ENCODE results near the gene SCARF2.
"Not testable (repeated sequence)": the region's sequence is repeated elsewhere in the genome, so short reads cannot be mapped to it uniquely, and the experiment has no call there.

SCARF2 gene

DNA sequence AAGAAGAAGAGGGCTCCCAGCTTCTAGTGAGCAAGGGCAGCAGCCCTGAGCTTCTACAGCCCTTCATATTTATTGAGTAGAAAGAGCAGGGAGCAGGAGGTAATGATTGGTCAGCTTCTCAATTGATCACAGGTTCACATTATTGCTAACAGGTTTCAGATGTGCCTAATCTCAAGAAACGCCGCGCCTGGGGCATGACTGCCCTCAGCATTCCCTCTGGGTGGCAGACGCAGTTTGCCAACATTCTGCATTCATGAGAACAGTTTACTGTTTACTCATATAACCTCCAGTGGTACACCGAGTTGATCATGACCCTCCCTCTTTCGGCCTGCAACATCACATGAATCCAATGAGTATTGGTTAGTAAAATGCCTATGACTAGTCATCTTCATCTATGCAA lies 48.3 kb downstream of the SCARF2 start:
- H3K36me3 ChIP-seq (ENCODE audit: control insufficient read depth, insufficient read depth, low read length) = no peaks in the 10 kb centered on the region
- H3K4me3 ChIP-seq (ENCODE audit: low read depth, low read length) = no peak overlapping the region
- peaks cover 4% of the 10 kb centered on the region for H3K27me3 ChIP-seq (ENCODE audit: control insufficient read depth, insufficient read depth, low read length)
- H3K9me3 ChIP-seq (ENCODE audit: control insufficient read depth, insufficient read depth, low read length) = no peaks in the 10 kb centered on the region
- no peak overlapping the region for H3K9ac ChIP-seq (ENCODE audit: low read depth, low read length)
- H3K4me1 ChIP-seq (ENCODE audit: control insufficient read depth, insufficient read depth, low read length) = no peaks in the 10 kb centered on the region

DNA sequence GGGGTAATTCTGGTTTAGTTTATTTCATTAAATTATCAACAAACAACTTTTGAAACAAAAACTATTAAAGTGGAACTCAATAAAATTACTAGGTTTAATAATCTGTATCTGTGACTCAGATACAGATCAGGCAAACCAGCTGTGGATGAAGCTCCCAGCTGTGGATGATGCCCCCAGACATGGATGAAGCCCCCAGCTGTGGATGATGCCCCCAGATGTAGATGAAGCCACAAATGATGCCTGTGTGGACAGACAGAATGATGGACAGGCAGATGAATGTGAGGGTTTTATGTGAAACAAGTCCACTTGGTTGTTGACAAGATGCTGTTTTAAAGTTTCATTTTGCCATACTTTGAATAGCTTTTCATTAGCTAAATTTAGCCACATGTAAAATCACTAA lies 49.4 kb downstream of the SCARF2 start:
- no peaks in the 10 kb centered on the region for H3K9me3 ChIP-seq (ENCODE audit: control insufficient read depth, insufficient read depth, low read length)
- H3K27me3 ChIP-seq (ENCODE audit: control insufficient read depth, insufficient read depth, low read length) = peaks cover 4% of the 10 kb centered on the region
- no peaks in the 10 kb centered on the region for H3K4me1 ChIP-seq (ENCODE audit: control insufficient read depth, insufficient read depth, low read length)
- no peak overlapping the region for H3K4me3 ChIP-seq (ENCODE audit: low read depth, low read length)
- H3K9ac ChIP-seq (ENCODE audit: low read depth, low read length) = no peak overlapping the region
- H3K36me3 ChIP-seq (ENCODE audit: control insufficient read depth, insufficient read depth, low read length) = no peaks in the 10 kb centered on the region

DNA sequence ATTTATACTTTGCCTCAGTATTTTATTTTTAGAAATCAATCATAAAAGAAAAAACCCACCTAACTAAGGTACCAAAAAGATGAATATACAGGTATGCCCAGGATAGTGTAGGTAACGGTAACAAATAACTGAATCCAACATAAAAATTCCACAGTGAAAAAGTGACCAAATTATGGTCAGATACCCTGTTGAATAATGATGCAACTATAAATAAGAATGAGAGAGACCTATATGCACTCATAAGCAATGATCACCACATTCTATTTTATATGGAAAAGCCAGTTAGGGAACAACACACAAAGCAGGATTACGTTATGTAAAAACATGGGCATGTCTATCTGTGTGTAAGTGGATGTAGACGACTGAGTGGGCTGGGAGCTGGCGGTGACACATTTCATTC lies 50.7 kb downstream of the SCARF2 start:
- no peaks in the 10 kb centered on the region for H3K4me1 ChIP-seq (ENCODE audit: control insufficient read depth, insufficient read depth, low read length)
- no peaks in the 10 kb centered on the region for H3K36me3 ChIP-seq (ENCODE audit: control insufficient read depth, insufficient read depth, low read length)
- no peaks in the 10 kb centered on the region for H3K9me3 ChIP-seq (ENCODE audit: control insufficient read depth, insufficient read depth, low read length)
- no peaks in the 10 kb centered on the region for H3K27me3 ChIP-seq (ENCODE audit: control insufficient read depth, insufficient read depth, low read length)
- no peak overlapping the region for H3K9ac ChIP-seq (ENCODE audit: low read depth, low read length)
- H3K4me3 ChIP-seq (ENCODE audit: low read depth, low read length) = no peak overlapping the region

DNA sequence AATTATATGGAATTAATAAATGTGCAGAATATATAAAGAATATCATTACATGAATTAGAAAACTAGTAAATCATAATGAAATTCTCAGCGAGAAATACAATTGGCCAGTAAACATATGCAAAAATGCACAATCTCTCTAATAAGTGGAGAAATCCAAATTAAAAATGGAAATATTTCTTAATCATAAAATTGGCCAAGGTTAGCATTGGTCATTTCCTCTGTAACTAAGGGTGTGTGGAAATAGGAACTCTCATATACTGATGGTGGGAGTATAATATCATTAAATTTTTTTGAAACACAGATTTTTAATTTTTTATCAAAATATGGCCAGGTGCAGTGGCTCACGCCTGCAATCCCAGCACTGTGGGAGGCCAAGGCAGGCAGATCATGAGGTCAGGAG lies 51.3 kb downstream of the SCARF2 start:
- Histone ChIP-seq H3K9me3 (ENCODE audit: control insufficient read depth, insufficient read depth, low read length) (no peaks in the 10 kb centered on the region), H3K27me3 (ENCODE audit: control insufficient read depth, insufficient read depth, low read length) (no peaks in the 10 kb centered on the region), H3K4me1 (ENCODE audit: control insufficient read depth, insufficient read depth, low read length) (no peaks in the 10 kb centered on the region), H3K4me3 (ENCODE audit: low read depth, low read length) (no peak overlapping the region), H3K9ac (ENCODE audit: low read depth, low read length) (no peak overlapping the region), H3K36me3 (ENCODE audit: control insufficient read depth, insufficient read depth, low read length) (no peaks in the 10 kb centered on the region)

DNA sequence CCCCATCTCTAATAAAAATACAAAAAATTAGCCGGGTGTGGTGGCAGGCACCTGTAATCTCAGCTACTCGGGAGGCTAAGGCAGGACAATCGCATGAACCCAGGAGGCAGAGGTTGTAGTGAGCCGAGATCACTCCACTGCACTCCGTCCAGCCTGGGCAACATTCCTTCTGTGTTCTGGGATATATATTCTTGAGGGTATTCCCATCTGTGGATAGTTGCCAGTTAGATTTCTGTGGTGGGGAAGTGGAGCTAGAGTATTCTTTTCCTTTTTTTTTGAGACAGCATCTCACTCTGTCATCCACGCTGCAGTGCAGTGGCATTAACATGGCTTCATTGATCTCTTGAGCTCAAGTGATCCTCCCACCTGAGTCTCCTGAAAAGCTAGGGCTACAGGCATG lies 52.8 kb downstream of the SCARF2 start:
- Histone ChIP-seq H3K4me3 (ENCODE audit: low read depth, low read length) (no peak overlapping the region), H3K36me3 (ENCODE audit: control insufficient read depth, insufficient read depth, low read length) (no peaks in the 10 kb centered on the region), H3K27me3 (ENCODE audit: control insufficient read depth, insufficient read depth, low read length) (no peaks in the 10 kb centered on the region), H3K9me3 (ENCODE audit: control insufficient read depth, insufficient read depth, low read length) (no peaks in the 10 kb centered on the region), H3K9ac (ENCODE audit: low read depth, low read length) (no peak overlapping the region), H3K4me1 (ENCODE audit: control insufficient read depth, insufficient read depth, low read length) (no peaks in the 10 kb centered on the region)

DNA sequence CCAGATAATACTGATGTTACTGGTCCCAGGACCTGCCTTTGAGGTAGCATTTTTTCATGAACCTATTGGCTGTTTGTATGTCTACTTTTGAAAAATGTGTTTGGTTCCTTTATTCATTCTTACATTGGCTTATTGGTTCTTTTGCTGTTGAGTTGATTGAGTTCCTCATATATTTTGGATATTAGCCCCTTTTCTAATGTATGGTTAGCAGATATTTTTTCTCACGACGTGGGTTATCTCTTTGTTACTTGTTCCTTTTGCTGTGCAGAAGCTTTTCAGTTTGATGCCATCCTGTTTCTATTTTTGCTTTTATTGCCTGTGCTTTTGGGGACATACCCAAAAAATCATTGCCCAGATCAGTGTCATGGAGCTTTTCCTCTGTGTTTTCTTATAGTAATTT lies 53.5 kb downstream of the SCARF2 start:
- no peak overlapping the region for H3K4me3 ChIP-seq (ENCODE audit: low read depth, low read length)
- H3K9ac ChIP-seq (ENCODE audit: low read depth, low read length) = no peak overlapping the region
- H3K27me3 ChIP-seq (ENCODE audit: control insufficient read depth, insufficient read depth, low read length) = no peaks in the 10 kb centered on the region
- H3K4me1 ChIP-seq (ENCODE audit: control insufficient read depth, insufficient read depth, low read length) = no peaks in the 10 kb centered on the region
- H3K36me3 ChIP-seq (ENCODE audit: control insufficient read depth, insufficient read depth, low read length) = no peaks in the 10 kb centered on the region
- H3K9me3 ChIP-seq (ENCODE audit: control insufficient read depth, insufficient read depth, low read length) = no peaks in the 10 kb centered on the region

DNA sequence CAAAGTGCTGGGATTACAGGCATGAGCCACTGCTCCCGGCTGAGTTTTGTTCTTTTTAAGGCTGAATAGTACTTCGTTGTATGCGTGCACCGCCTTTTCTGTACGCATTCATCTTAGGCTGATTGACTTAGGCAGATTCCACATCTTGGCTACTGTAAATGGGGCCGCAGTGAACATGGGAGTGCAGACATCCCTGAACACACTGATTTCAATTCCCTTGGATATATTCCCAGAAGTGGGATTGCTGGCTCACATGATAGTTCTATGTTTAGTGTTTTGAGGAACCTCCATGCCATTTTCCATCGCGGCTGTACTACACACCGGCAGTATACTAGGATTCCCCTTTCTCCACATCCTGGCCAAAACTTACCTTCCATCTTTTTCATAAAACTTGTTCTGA lies 54.1 kb downstream of the SCARF2 start:
- H3K4me1 ChIP-seq (ENCODE audit: control insufficient read depth, insufficient read depth, low read length) = no peaks in the 10 kb centered on the region
- H3K9ac ChIP-seq (ENCODE audit: low read depth, low read length) = no peak overlapping the region
- no peak overlapping the region for H3K4me3 ChIP-seq (ENCODE audit: low read depth, low read length)
- no peaks in the 10 kb centered on the region for H3K27me3 ChIP-seq (ENCODE audit: control insufficient read depth, insufficient read depth, low read length)
- no peaks in the 10 kb centered on the region for H3K9me3 ChIP-seq (ENCODE audit: control insufficient read depth, insufficient read depth, low read length)
- no peaks in the 10 kb centered on the region for H3K36me3 ChIP-seq (ENCODE audit: control insufficient read depth, insufficient read depth, low read length)

DNA sequence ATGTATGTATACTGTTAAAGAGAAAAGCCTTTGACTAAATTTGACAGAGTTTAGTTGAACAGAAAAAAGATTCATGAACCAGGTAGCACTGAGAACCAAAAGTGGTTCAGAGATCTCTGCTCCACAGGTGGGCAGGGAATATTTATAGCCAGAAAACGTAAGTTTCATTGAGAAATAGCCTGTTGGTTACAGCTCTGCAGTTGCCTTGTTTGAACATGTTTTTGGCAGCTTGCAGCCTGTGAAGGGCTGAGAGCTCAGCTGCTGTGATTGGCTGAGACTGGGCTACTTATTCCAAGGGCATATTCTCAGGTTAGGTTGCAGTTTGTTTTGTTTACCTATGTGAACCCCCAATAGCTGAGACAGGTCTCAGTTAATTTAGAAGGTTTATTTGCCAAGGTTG lies 57.1 kb downstream of the SCARF2 start:
- Histone ChIP-seq H3K9ac (ENCODE audit: low read depth, low read length) (no peak overlapping the region), H3K27me3 (ENCODE audit: control insufficient read depth, insufficient read depth, low read length) (no peaks in the 10 kb centered on the region), H3K4me3 (ENCODE audit: low read depth, low read length) (no peak overlapping the region), H3K4me1 (ENCODE audit: control insufficient read depth, insufficient read depth, low read length) (no peaks in the 10 kb centered on the region), H3K36me3 (ENCODE audit: control insufficient read depth, insufficient read depth, low read length) (no peaks in the 10 kb centered on the region), H3K9me3 (ENCODE audit: control insufficient read depth, insufficient read depth, low read length) (no peaks in the 10 kb centered on the region)

DNA sequence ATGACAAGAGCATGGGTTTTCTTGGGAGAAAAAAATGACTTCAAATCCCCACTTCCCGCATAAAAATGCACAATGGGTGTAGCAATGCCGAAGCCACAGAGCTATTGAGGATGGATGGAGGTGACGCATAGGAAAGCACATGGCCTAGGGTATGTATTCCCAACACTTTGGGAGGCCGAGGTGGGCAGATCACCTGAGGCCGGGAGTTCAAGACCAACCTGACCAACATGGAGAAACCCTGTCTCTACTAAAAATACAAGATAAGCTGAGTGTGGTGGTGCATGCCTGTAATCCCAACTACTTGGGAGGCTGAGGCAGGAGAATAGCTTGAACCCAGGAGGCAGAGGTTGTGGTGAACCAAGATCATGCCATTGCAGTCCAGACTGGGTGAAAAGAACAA lies 58.9 kb downstream of the SCARF2 start:
- not testable (repeated sequence) for H3K27me3 ChIP-seq (ENCODE audit: control insufficient read depth, insufficient read depth, low read length); H3K9me3 ChIP-seq (ENCODE audit: control insufficient read depth, insufficient read depth, low read length); H3K4me3 ChIP-seq (ENCODE audit: low read depth, low read length); H3K4me1 ChIP-seq (ENCODE audit: control insufficient read depth, insufficient read depth, low read length); H3K36me3 ChIP-seq (ENCODE audit: control insufficient read depth, insufficient read depth, low read length); H3K9ac ChIP-seq (ENCODE audit: low read depth, low read length)

DNA sequence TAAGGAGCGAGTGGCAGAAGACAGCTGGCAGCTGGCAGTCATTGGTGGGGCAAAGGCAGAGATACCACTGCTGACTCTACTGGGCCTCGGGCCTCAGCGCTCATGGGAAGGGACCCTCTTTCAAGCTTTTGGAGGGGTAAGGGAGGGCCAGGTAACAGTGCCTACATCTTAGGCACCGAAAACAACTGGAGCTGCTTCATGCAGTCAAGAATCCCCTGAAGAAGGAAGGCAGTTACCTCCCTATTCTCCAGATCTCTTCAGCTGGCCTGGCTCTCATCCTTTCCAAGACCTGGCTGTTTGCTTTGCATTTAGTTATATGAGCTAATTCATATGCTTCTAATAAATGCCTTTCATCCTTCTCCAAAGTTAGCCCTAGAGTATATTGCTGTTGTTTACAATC lies 59.5 kb downstream of the SCARF2 start:
- H3K9me3 ChIP-seq (ENCODE audit: control insufficient read depth, insufficient read depth, low read length) = no peaks in the 10 kb centered on the region
- H3K4me1 ChIP-seq (ENCODE audit: control insufficient read depth, insufficient read depth, low read length) = no peaks in the 10 kb centered on the region
- no peaks in the 10 kb centered on the region for H3K36me3 ChIP-seq (ENCODE audit: control insufficient read depth, insufficient read depth, low read length)
- no peak overlapping the region for H3K4me3 ChIP-seq (ENCODE audit: low read depth, low read length)
- H3K27me3 ChIP-seq (ENCODE audit: control insufficient read depth, insufficient read depth, low read length) = peaks cover 4% of the 10 kb centered on the region
- H3K9ac ChIP-seq (ENCODE audit: low read depth, low read length) = no peak overlapping the region

DNA sequence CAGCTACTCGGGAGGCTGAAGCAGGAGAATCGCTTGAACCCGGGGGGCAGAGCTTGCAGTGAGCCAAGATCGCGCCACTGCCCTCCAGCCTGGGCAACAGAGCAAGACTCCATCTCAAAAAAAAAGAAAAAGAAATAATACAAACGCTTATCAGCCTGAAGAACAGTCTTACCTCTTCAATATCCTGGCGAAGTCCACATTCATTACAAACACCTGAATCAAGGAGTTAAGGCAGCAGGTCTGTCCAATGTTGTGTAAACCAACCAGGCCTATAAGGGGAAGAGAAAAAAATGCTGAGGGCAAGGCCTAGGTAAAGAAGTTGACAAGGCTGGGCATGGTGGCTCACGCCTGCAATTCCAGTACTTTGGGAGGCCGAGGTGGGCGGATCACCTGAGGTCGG lies 60.6 kb downstream of the SCARF2 start:
- H3K27me3 ChIP-seq (ENCODE audit: control insufficient read depth, insufficient read depth, low read length); H3K9ac ChIP-seq (ENCODE audit: low read depth, low read length); H3K9me3 ChIP-seq (ENCODE audit: control insufficient read depth, insufficient read depth, low read length); H3K4me1 ChIP-seq (ENCODE audit: control insufficient read depth, insufficient read depth, low read length); H3K36me3 ChIP-seq (ENCODE audit: control insufficient read depth, insufficient read depth, low read length); H3K4me3 ChIP-seq (ENCODE audit: low read depth, low read length): not testable (repeated sequence)

DNA sequence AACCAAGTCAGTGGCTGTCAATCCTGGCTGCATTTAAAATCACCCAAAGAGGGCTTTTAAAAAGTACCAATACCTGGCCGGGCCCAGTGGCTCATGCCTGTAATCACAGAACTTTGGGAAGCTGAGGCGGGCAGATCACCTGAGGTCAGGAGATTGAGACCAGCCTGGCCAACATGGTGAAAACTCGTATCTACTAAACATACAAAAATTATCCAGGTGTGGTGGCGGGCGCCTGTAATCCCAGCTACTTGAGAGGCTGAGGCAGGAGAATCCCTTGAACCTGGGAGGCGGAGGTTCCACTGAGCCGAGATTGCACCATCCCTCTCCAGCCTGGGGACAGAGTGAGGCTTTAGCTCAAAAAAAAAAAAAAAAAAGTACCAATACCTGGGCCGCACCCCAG lies 61.3 kb downstream of the SCARF2 start:
- not testable (repeated sequence) for H3K27me3 ChIP-seq (ENCODE audit: control insufficient read depth, insufficient read depth, low read length); H3K9me3 ChIP-seq (ENCODE audit: control insufficient read depth, insufficient read depth, low read length); H3K36me3 ChIP-seq (ENCODE audit: control insufficient read depth, insufficient read depth, low read length); H3K4me1 ChIP-seq (ENCODE audit: control insufficient read depth, insufficient read depth, low read length); H3K4me3 ChIP-seq (ENCODE audit: low read depth, low read length); H3K9ac ChIP-seq (ENCODE audit: low read depth, low read length)
